Measurements from ENCODE around the gene TUB. TPM values are rescaled to one million over a fixed set of nuclear protein-coding genes. Genes with fewer than 3 reads are reported as not detected.

TUB gene
- total and polyA plus RNA-seq, 2 of the 8 experiments (the other 6 are each of a cell fraction or from before 2014, with no cell fraction given): 15.3 to 31.3 TPM

DNA sequence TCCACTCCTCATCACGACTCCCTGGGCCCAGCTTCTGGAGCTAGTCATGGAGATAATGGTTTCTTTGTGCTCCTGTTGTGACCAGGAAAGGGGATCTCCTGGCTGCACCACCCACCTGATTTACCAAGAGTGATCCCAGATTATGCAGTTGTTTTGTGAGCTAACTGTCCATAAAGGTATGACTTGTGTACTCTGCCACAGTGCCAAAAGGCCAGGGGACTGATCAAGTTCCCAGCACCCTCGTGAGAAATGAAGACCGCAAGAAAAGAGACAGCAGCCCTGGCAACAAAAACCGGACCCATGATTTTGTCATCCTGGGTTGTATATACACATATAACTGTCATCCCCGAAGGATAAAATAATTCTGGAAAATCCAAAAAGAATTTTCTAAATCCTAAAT lies 26.6 kb downstream of the TUB start:
- no peak overlapping the region for H3K27ac ChIP-seq (ENCODE audit: low read depth, low read length)
- H3K56ac ChIP-seq (replicated peaks; ENCODE audit: insufficient read length, low read depth, low read length): no peak overlapping the region
- H4K91ac ChIP-seq (replicated peaks; ENCODE audit: insufficient read length, low read length): no peak overlapping the region
- H3K18ac ChIP-seq (ENCODE audit: extremely low read depth, low read length): no peak overlapping the region
- TF ChIP-seq SIRT6 (IDR thresholded peaks at IDR 0.05; ENCODE audit: low read length): no peak
- ChIA-PET POLR2A (ENCODE audit: partially characterized antibody) (interaction anchor here (1.1 kb wide), 1 partner anchor 11 kb away, joined by 3 read pairs; no protein-coding TSS in a partner anchor), CTCF (ENCODE audit: partially characterized antibody) (interaction anchor here (1.1 to 7.4 kb wide), 6 partner anchors 9 to 101 kb away, joined by 3 to 96 read pairs (median 5); no protein-coding TSS in a partner anchor)
- H3K9me3 ChIP-seq (ENCODE audit: insufficient read depth in 2 of 2, low read depth in 1 of 2, low read length in 1 of 2): no peaks in the 10 kb centered on the region
- no peak overlapping the region for H3K4ac ChIP-seq (replicated peaks; ENCODE audit: insufficient read length, low read depth, low read length)
- no peaks in the 10 kb centered on the region for H3K4me1 ChIP-seq (replicated peaks in 1 of 4; ENCODE audit: control insufficient read depth in 3 of 4, insufficient read depth in 4 of 4, low read length in 3 of 4)
- no peak overlapping the region for H2BK5ac ChIP-seq (ENCODE audit: low read depth, low read length)
- H2BK15ac ChIP-seq (ENCODE audit: low read length): no peak overlapping the region
- H2BK120ac ChIP-seq (replicated peaks; ENCODE audit: low read depth, low read length): no peak overlapping the region
- no peak overlapping the region for H3K23ac ChIP-seq (ENCODE audit: insufficient read length)
- H4K5ac ChIP-seq (ENCODE audit: insufficient read length, low read depth, low read length): no peak overlapping the region
- H3K9ac ChIP-seq (replicated peaks in 1 of 4; ENCODE audit: extremely low read depth in 1 of 4, low read depth in 3 of 4, low read length in 3 of 4): no peak overlapping the region
- no peaks in the 10 kb centered on the region for H3K79me2 ChIP-seq (ENCODE audit: control insufficient read depth in 1 of 2, insufficient read depth in 2 of 2, low read length in 2 of 2)
- H3K79me1 ChIP-seq (ENCODE audit: low read depth, low read length): no peaks in the 10 kb centered on the region
- peaks cover 2% of the 10 kb centered on the region in 2 experiments for H4K20me1 ChIP-seq (replicated peaks in 1 of 2; ENCODE audit: control insufficient read depth in 1 of 2, insufficient read depth in 2 of 2, low read length in 2 of 2)
- H2BK20ac ChIP-seq (ENCODE audit: low read length): no peak overlapping the region
- H3K14ac ChIP-seq (ENCODE audit: insufficient read length): no peak overlapping the region
- no peak overlapping the region for H3K4me2 ChIP-seq (ENCODE audit: insufficient read depth in 1 of 2, low read depth in 2 of 2, low read length in 2 of 2)
- no peaks in the 10 kb centered on the region for H3K27me3 ChIP-seq (replicated peaks in 1 of 4; ENCODE audit: control insufficient read depth in 3 of 4, extremely low read depth in 1 of 4, insufficient read depth in 3 of 4, low read length in 3 of 4)
- peaks cover 6 to 42% (median 26%) of the 10 kb centered on the region in 4 experiments for H3K36me3 ChIP-seq (ENCODE audit: control insufficient read depth in 2 of 4, insufficient read depth in 4 of 4, low read length in 3 of 4)
- FAIRE-seq: no peak
- WGBS, 2 experiments (ENCODE audit: extremely low coverage in 1 of 2, insufficient coverage in 1 of 2, insufficient read length in 1 of 2, insufficient replicate concordance in 2 of 2, low coverage in 1 of 2, low lambda C conversion rate in 2 of 2, missing lambda C conversion rate in 1 of 2): 90% methylated on average over 5 of the region's 5 CpGs; no CpG with 5 or more reads in 1 of the 2 experiments
- H4K8ac ChIP-seq (ENCODE audit: extremely low read depth, insufficient read depth, low read length): no peak overlapping the region
- H3K4me3 ChIP-seq (ENCODE audit: extremely low read depth in 1 of 4, insufficient read depth in 2 of 4, low read depth in 3 of 4, low read length in 4 of 4): no peak overlapping the region
- H3K23me2 ChIP-seq (ENCODE audit: low read depth, low read length): no peaks in the 10 kb centered on the region
- DNase-seq (ENCODE audit: low read depth in 1 of 2, low spot score in 2 of 2): no peak
- H2AFZ ChIP-seq (ENCODE audit: low read length): no peak overlapping the region
- no peak overlapping the region for H2BK12ac ChIP-seq (ENCODE audit: low read depth, low read length)
- no peak overlapping the region for H2AK5ac ChIP-seq (ENCODE audit: low read depth, low read length)
